HG03457 (cell line): Measurements from ENCODE around the gene ENPEP.
"Not testable (repeated sequence)": the region's sequence is repeated elsewhere in the genome, so short reads cannot be mapped to it uniquely, and the experiment has no call there.

ENCODE experiments used
- ATAC-seq: cut with Tn5 transposase; IDR thresholded peaks from one replicate; pipeline ENCODE4 v1.9.1; 2021; ENCODE audit warnings: moderate number of reproducible peaks; ENCODE audit not compliant: unreplicated experiment

Gene ENPEP

GRCh38 chr4:110484767-110485166 lies 8.8 kb downstream of the ENPEP start:
- no peak for ATAC-seq

GRCh38 chr4:110485452-110485851 lies 9.5 kb downstream of the ENPEP start:
- no peak for ATAC-seq

GRCh38 chr4:110486256-110486655 lies 10.3 kb downstream of the ENPEP start:
- ATAC-seq: no peak

GRCh38 chr4:110486850-110487249 lies 10.9 kb downstream of the ENPEP start:
- ATAC-seq: not testable (repeated sequence)

- ATAC-seq: no peak
These were observed 11.9 kb downstream of the ENPEP start for GRCh38 chr4:110487873-110488272.

- no peak for ATAC-seq
These were observed 14.1 kb downstream of the ENPEP start for GRCh38 chr4:110489901-110490508.

GRCh38 chr4:110492522-110492921 lies 16.6 kb downstream of the ENPEP start:
- no peak for ATAC-seq

- no peak for ATAC-seq
These were observed 17.6 kb downstream of the ENPEP start for GRCh38 chr4:110493520-110493919.

- no peak for ATAC-seq
These were observed 22.5 kb downstream of the ENPEP start for GRCh38 chr4:110498420-110498819.

GRCh38 chr4:110499126-110499525 lies 23.2 kb downstream of the ENPEP start:
- no peak for ATAC-seq

- no peak for ATAC-seq
These were observed 25.9 kb downstream of the ENPEP start for GRCh38 chr4:110501826-110502225.

GRCh38 chr4:110503270-110504083 lies 27.5 kb downstream of the ENPEP start:
- ATAC-seq: no peak

- ATAC-seq: no peak
These were observed 28.1 kb downstream of the ENPEP start for GRCh38 chr4:110504084-110504435.

GRCh38 chr4:110505440-110505839 lies 29.5 kb downstream of the ENPEP start:
- ATAC-seq: no peak

GRCh38 chr4:110508827-110509710 lies 33.1 kb downstream of the ENPEP start:
- no peak for ATAC-seq

GRCh38 chr4:110510277-110510676 lies 34.3 kb downstream of the ENPEP start:
- ATAC-seq: no peak

GRCh38 chr4:110510955-110511544 lies 35.1 kb downstream of the ENPEP start:
- ATAC-seq: no peak

- ATAC-seq: no peak
These were observed 36.9 kb downstream of the ENPEP start for GRCh38 chr4:110512901-110513300.

- ATAC-seq: no peak
These were observed 39.0 kb downstream of the ENPEP start for GRCh38 chr4:110514889-110515479.

- ATAC-seq: no peak
These were observed 39.7 kb downstream of the ENPEP start for GRCh38 chr4:110515676-110516075.
